ENCODE results near the gene API5.

GRCh38 chr11:43268786-43269185, 43.0 kb upstream of the API5 start:
- TF ChIP-seq, protein P1, sequence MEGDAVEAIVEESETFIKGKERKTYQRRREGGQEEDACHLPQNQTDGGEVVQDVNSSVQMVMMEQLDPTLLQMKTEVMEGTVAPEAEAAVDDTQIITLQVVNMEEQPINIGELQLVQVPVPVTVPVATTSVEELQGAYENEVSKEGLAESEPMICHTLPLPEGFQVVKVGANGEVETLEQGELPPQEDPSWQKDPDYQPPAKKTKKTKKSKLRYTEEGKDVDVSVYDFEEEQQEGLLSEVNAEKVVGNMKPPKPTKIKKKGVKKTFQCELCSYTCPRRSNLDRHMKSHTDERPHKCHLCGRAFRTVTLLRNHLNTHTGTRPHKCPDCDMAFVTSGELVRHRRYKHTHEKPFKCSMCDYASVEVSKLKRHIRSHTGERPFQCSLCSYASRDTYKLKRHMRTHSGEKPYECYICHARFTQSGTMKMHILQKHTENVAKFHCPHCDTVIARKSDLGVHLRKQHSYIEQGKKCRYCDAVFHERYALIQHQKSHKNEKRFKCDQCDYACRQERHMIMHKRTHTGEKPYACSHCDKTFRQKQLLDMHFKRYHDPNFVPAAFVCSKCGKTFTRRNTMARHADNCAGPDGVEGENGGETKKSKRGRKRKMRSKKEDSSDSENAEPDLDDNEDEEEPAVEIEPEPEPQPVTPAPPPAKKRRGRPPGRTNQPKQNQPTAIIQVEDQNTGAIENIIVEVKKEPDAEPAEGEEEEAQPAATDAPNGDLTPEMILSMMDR (IDR thresholded peaks at IDR 0.05), result no peak
- TF ChIP-seq POLR2A (IDR thresholded peaks at IDR 0.05), result no peak
